Mesodermal cell (in vitro differentiated cells): ENCODE measurements around the gene ECEL1.

Experiments used
- H3K27ac ChIP-seq: 2 replicates; pipeline ENCODE4 v1.7.0; 2013; ENCODE audit warnings: mild to moderate bottlenecking, low read depth, low read length, moderate library complexity; ENCODE audit not compliant: severe bottlenecking
- H3K36me3 ChIP-seq: 2 replicates; pipeline ENCODE4 v1.7.1; 2013; ENCODE audit warnings: mild to moderate bottlenecking, low read length, moderate library complexity; ENCODE audit not compliant: control insufficient read depth, insufficient read depth
- H3K4me1 ChIP-seq: one replicate; pipeline ENCODE4 v1.7.1; 2013; ENCODE audit warnings: mild to moderate bottlenecking, low read length; ENCODE audit not compliant: insufficient read depth, control insufficient read depth, poor library complexity, severe bottlenecking
- H3K4me3 ChIP-seq: 2 replicates; pipeline ENCODE4 v1.7.0; 2013; ENCODE audit warnings: low read length, control low read depth, mild to moderate bottlenecking; ENCODE audit not compliant: insufficient read depth, poor library complexity, severe bottlenecking; ENCODE audit errors: extremely low read depth
- H3K9me3 ChIP-seq: 2 replicates; pipeline ENCODE4 v1.7.1; 2013; ENCODE audit warnings: mild to moderate bottlenecking, low read length, moderate library complexity; ENCODE audit not compliant: control insufficient read depth
- WGBS, 2 experiments: methylation state at CpG; one replicate each; pipeline ENCODE4 v1.1.5; 2013; ENCODE audit warnings: missing lambda C conversion rate in 2 of 2; ENCODE audit not compliant: insufficient coverage in 2 of 2; 5-methylcytosine and 5-hydroxymethylcytosine counted together

The ECEL1 gene

DNA sequence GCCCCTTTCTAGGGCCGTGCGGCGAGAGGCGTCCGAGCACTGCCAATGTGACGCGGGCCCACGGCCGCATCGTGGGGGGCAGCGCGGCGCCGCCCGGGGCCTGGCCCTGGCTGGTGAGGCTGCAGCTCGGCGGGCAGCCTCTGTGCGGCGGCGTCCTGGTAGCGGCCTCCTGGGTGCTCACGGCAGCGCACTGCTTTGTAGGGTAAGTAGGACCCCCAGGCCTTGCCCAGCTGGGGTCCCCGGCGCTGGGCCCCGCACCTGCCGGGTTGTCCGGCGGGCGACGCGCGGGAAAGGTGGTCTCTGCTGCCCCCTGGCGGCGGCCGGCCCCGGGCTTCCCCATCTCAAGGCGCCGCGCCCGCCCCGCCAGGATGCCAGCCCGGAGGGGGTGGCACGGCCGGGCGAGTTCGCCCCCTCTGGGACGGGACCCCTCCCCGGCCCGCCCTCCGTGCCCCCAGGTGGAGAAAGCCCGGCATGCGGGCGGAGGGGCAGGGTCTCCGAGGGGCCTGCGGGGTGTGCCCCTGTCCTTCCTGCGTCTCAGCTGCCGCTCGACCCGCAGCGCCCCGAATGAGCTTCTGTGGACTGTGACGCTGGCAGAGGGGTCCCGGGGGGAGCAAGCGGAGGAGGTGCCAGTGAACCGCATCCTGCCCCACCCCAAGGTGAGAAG lies 34.5 kb upstream of the ECEL1 start:
- no peaks in the 10 kb centered on the region for H3K36me3 ChIP-seq
- no peak overlapping the region for H3K4me3 ChIP-seq
- H3K4me1 ChIP-seq: peaks cover 6% of the 10 kb centered on the region
- H3K27ac ChIP-seq: no peak overlapping the region
- WGBS, 2 experiments: 12 to 18% methylated on average over 45 to 56 of the region's 66 CpGs
- no peaks in the 10 kb centered on the region for H3K9me3 ChIP-seq

- no peaks in the 10 kb centered on the region for H3K9me3 ChIP-seq
- peaks cover 6% of the 10 kb centered on the region for H3K4me1 ChIP-seq
- WGBS, 2 experiments: 87 to 91% methylated on average over 14 of the region's 14 CpGs
- no peaks in the 10 kb centered on the region for H3K36me3 ChIP-seq
- no peak overlapping the region for H3K27ac ChIP-seq
- no peak overlapping the region for H3K4me3 ChIP-seq
Measured at GRCh38 chr2:232521098-232521497, 33.5 kb upstream of the ECEL1 start.

GRCh38 chr2:232520489-232520888 lies 32.9 kb upstream of the ECEL1 start:
- Histone ChIP-seq H3K9me3 (no peaks in the 10 kb centered on the region), H3K4me1 (peaks cover 6% of the 10 kb centered on the region), H3K36me3 (no peaks in the 10 kb centered on the region), H3K4me3 (no peak overlapping the region), H3K27ac (no peak overlapping the region)
- WGBS, 2 experiments: 67 to 78% methylated on average over 4 to 6 of the region's 15 CpGs

GRCh38 chr2:232519581-232520438 lies 32.2 kb upstream of the ECEL1 start, which contains the start of gene PRSS56:
PRSS56 (plus strand) TSS chr2:232520388; CDS start chr2:232520599, 211 bp downstream.
- WGBS, 2 experiments: 60 to 68% methylated on average over 6 to 11 of the region's 19 CpGs
- H3K9me3 ChIP-seq: no peaks in the 10 kb centered on the region
- H3K4me3 ChIP-seq: no peak within 1 kb of the TSS
- H3K36me3 ChIP-seq: no peaks in the 10 kb centered on the region
- H3K4me1 ChIP-seq: peaks cover 6% of the 10 kb centered on the region
- H3K27ac ChIP-seq: no peak within 1 kb of the TSS

DNA sequence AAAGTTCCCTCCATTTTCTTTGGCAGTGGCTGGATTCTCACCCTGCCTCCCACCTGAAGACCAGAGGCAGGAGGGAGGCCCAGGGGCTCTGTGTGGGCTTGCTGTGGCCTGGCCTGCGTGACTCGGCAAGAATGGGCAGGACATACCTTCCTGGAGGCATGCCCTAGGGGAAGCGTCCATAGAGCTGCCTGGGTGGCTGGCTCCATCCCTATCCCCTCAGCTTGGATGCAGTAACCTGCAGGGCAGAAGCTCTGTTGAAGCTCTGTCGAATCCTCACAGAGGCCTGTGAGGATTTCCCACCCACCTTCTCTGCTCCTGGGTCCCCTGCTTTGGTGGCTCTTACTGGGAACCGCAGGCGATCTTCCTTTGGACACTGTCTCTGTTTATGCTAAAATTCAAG lies 31.2 kb upstream of the ECEL1 start:
- peaks cover 6% of the 10 kb centered on the region for H3K4me1 ChIP-seq
- H3K27ac ChIP-seq: no peak overlapping the region
- H3K36me3 ChIP-seq: no peaks in the 10 kb centered on the region
- 18 to 33% methylated on average over 4 of the region's 6 CpGs for WGBS, 2 experiments
- H3K9me3 ChIP-seq: no peaks in the 10 kb centered on the region
- H3K4me3 ChIP-seq: no peak overlapping the region

- Histone ChIP-seq H3K4me3 (no peak overlapping the region), H3K36me3 (no peaks in the 10 kb centered on the region), H3K9me3 (no peaks in the 10 kb centered on the region), H3K4me1 (no peaks in the 10 kb centered on the region), H3K27ac (no peak overlapping the region)
- WGBS, 2 experiments: 84 to 91% methylated on average over 3 of the region's 3 CpGs
Measured at GRCh38 chr2:232516551-232516950, 28.9 kb upstream of the ECEL1 start.

DNA sequence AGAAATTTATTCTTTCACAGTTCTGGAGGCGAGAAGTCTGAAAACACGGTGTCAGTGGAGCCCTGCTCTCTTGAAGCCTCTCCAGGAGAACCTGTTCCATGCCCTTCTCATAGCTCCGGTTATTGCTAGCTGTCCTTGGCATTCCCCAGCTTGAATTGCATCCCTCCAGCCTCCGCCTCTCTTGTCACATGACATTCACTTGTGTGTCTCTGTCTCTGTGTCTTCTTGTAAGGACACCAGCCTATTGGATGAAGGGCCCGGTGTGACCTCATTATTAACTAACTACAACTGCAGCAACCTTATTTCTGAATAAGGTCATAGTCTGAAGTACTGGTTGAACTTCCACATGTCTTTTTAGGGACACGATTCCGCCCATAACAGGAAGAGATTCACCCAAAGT lies 28.0 kb upstream of the ECEL1 start:
- H3K4me3 ChIP-seq: no peak overlapping the region
- WGBS, 2 experiments: 89 to 92% methylated on average over 6 to 7 of the region's 7 CpGs
- H3K36me3 ChIP-seq: no peaks in the 10 kb centered on the region
- H3K9me3 ChIP-seq: no peaks in the 10 kb centered on the region
- H3K27ac ChIP-seq: no peak overlapping the region
- no peaks in the 10 kb centered on the region for H3K4me1 ChIP-seq

GRCh38 chr2:232513353-232513752 lies 25.7 kb upstream of the ECEL1 start:
- Histone ChIP-seq H3K4me1 (no peaks in the 10 kb centered on the region), H3K4me3 (no peak overlapping the region), H3K9me3 (no peaks in the 10 kb centered on the region), H3K36me3 (no peaks in the 10 kb centered on the region), H3K27ac (no peak overlapping the region)
- 69 to 80% methylated on average over 1 to 2 of the region's 5 CpGs for WGBS, 2 experiments

DNA sequence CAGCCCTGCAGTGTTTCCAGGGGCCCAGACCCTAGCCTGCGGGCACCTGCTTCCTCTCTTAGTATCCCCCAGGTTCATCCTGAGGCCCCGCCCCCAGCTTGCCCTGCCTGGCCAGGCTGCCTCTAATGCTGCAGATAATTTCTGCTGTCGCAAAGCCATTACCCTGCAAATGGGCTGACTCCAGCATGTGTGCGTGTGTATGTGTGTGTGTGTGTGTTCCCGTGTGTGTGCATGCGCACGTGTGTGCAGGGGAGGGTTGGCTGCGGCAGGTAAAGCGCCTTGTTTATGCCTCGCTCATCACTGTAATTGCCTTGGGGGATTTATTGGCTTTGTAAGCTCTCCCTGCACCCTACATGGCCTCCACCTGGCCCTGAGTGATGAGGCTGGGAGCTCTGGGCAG lies 25.0 kb upstream of the ECEL1 start:
- H3K36me3 ChIP-seq: no peaks in the 10 kb centered on the region
- no peak overlapping the region for H3K4me3 ChIP-seq
- H3K9me3 ChIP-seq: no peaks in the 10 kb centered on the region
- H3K27ac ChIP-seq: no peak overlapping the region
- no peaks in the 10 kb centered on the region for H3K4me1 ChIP-seq
- WGBS, 2 experiments: 88 to 90% methylated on average over 9 to 10 of the region's 10 CpGs

GRCh38 chr2:232511336-232511890 lies 23.8 kb upstream of the ECEL1 start:
- H3K9me3 ChIP-seq: no peaks in the 10 kb centered on the region
- H3K4me1 ChIP-seq: no peaks in the 10 kb centered on the region
- no peaks in the 10 kb centered on the region for H3K36me3 ChIP-seq
- 86% methylated on average over 8 to 10 of the region's 11 CpGs for WGBS, 2 experiments
- H3K4me3 ChIP-seq: no peak overlapping the region
- no peak overlapping the region for H3K27ac ChIP-seq
